ENCODE measurements around the gene CFAP45.

The CFAP45 gene

DNA sequence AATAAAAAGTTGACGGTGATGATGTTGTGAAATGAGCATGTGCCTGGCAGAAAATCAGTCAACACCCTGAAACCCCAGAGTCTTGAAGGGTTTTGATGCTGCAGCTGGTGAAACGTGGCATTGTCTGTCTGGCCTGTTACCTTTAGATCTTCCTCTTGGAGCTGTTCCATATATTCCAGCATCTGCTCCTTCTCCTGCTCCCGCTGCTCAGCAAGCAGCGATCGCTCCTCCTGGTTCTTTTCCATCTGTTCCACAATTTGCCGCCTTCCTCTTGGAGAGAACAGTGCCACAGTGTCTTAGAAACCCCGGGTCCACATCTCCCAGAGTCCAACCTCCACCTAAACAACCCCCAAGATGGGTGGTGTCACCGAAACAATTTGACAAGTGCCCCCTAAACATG, 15.7 kb downstream of the CFAP45 start:
- no peak for DNase-seq
- intact Hi-C loops (cut with DNase I) = no loop called here

DNA sequence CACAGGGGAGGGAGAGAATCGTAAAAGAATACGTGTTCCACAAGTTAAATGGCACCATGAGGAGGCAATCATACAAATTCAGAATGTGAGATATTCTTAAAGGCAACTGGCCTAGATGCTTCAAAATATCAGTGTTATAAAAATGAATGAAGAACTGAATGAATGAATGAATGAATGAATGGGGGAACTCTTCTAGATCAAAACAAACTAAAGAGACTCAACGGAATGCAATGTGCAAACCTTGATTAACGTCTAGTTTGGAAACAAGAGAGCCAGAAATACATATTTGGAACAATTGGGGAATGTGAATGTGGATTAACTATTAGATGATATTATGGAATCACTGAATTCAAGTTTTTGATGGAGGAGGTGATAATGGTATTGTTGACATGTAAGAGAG, 16.8 kb downstream of the CFAP45 start:
- no peak for DNase-seq
- intact Hi-C loops (cut with DNase I) = no loop called here

DNA sequence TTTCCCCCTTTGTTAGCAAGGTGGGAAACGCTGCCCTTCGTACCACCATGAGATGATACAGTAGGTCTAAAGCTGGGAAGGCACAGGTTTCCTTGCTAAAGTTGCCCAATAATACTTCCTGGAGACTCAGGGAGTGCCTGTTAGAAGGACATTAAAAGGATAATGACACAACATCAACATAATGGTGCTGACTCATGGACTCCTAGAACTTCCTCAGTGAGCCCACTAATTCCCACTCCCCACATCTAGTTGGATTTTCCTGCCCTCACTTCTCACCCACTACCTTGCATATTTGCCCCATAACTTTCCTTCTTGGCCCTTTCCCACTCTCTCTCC, 17.5 kb downstream of the CFAP45 start:
- no peak for DNase-seq
- intact Hi-C loops (cut with DNase I) = no loop called here

DNA sequence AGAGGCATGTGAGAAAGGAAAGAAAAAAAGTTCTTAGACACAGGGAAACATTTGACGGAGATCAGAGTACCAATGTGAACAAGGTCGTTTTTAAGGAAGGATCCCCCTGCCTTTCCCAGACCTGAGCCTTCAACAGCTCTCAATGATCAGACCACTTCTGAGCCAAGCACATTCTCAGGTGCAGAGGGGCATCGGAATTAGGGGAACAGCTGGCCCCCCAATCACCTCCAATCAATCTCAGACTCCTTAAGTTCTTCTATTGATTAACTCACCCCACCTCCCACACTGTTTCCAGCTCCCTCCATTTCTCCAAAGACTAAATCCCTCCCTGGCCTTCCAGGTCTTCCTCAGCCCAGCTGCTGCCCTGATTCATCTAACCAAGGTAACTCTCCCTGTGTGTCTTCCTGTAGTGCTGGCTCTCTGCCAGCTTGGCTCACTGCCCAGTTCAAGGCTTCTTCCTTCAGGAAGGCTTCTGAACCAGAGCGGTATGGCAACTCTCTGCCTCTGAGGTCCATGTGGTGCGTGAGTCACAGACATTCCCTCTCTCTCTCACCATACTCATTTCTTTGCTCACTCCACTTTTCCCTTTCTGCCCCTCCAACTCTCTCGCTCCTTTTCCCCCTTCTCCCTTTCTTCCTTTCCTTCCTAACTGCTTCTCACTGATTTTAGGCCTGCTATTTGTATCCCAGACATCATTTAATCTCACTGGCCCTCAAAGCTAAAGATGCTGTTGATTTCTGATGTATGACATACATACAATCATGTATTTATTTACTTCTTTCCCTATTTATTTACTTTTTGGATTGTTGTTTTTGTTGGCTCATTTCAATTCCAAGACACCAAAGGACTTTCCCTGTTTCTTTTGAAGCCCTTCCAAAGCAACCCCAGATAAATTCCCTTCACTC, 18.1 kb downstream of the CFAP45 start:
- intact Hi-C loops (cut with DNase I) = no loop called here
- peak in 1 of 10 donors; percentile 22 for DNase-seq

DNA sequence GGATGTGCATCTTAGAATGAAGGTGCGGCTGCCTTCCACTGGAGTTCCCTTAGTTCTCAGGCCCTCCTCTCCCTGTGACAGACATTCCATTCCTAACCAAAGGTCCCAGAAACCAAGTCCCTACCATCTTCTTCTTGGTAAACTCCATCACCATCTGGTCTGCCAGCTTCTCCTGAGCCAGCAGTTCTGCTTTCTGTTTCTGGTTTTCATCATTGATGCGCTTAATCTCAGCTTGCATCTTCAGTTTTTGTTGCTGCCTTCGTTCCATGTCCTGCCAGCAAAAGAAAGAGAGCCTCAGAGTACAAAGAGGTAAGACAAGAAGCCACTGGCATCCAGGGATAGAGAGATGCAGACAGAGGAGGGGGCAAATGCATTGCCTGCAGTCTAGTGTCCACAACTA, 19.5 kb downstream of the CFAP45 start:
- intact Hi-C loops (cut with DNase I) = no loop called here
- no peak for DNase-seq

DNA sequence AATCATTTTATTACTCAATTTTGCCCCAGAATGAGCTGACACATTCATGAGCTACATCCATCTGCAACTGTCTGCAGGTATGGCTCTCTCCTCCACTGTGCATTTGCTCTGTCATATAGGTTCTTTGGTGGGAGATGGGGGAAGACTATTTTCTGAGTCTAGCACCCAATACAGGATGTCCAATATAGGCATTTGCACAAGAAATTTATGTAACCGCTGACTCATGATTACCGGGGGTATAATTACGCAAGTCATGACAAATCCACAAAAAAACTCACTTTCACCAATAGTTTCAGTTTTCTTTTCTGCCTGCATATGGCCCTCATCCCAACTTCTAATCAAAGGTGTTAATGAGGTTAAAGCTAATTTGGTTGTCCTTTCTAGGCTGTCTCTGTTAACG, 20.0 kb downstream of the CFAP45 start:
- intact Hi-C loops (cut with DNase I) = no loop called here

DNA sequence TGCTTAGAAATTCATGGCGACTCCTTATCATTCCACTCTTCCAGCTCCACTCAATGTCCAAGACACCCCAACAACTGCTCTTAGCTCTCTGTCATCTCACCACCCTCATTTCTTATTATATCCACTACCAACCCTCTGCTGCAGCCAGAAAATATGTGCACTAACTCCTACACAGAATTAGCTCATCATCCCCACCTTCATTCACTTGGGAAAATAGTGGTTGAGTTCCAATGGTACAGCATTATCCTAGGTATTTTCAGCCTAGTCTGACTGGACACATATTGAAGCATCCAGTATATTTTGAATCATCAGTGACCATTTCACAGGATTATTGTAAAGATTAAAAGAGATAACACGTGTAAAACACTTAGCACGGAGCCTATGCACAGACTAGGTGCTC, 20.8 kb downstream of the CFAP45 start:
- intact Hi-C loops (cut with DNase I) = no loop called here
- no peak for DNase-seq

More for the DNA sequence above, 20.0 kb downstream of the CFAP45 start:
- DNase-seq = no peak

DNA sequence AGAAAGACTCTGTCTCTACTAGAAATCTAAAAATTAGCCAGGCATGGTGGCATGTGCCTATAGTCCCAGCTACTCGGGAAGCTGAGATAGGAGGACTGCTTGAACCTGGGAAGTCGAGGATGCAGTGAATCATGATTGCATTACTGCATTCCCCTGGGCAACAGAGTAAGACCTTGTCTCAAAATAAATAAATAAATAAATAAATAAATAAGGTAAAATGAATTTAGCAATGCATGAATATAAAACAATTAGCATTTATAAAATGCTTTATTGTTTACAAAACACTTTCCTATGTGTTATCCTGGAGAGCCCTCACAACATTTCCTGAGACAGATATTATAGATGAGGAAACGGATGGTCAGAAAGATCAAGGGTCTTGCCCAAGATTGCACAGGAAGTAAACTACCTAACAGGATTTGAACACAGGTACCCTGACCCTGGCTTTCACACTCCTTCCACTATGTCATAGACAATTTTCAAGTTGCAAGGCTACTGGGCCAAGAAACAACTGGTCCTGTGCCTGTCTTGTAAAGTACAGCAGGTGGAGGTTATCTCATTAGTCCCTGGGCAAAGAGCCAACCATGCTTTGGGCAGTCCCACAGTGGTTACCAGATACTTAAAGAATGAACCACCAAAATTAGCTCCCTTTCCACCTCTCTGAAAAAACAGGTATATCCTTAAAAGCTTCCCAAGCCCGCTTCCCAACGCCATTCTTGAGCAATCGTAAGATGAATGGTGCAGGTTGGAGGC, 22.1 kb downstream of the CFAP45 start:
- DNase-seq = no peak
- intact Hi-C loops (cut with DNase I) = no loop called here

DNA sequence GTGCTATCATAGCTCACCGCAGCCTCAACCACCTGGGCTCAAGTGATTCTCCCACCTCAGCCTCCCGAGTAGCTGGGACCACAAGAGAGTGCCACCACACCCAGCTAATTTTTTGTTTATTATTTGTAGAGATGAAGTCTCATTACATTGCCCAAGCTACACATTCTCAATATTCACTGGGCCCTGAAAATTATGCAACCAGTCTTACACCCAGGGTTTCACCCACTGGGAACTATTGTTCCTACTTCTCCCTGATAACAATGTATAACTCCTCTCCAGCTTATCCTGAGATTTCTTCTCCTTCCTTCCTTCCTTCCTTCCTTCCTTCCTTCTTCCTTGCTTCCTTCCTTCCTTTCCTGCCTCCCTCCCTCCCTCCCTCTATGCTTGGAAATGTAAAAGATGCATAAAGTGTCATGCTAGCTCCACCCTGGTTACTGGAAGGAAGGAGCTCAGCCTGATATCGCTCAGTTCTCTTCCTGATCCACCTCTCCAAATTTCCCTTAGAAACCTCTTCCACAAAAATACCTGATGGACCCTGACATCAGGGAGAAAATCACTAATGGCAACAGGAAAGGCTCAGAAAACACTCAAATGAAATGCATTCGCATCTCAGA, 26.3 kb downstream of the CFAP45 start:
- DNase-seq = no peak
- intact Hi-C loops (cut with DNase I) = no loop called here

DNA sequence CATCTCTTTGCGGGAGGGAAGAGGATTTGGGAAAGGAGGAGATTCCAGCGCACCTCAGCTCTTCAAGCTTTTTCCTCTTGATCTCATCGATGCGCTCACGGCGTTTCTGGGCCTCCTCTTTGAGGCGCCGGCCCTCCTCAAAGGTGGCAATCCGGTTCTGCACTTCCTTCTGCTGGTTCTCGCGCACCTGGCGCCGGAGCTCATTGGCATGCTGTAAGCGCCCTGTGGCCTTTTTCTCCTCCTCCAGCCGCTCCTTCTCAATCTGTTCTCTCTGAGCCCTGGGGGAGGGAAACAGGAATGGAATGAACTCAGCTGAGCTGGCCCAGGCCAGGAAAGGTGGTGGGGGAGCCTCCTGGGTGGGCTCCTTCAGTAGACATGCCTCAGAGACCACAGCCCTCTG, 27.1 kb downstream of the CFAP45 start:
- intact Hi-C loops (cut with DNase I) = no loop called here
- peak in 1 of 10 donors; percentile 60 for DNase-seq

DNA sequence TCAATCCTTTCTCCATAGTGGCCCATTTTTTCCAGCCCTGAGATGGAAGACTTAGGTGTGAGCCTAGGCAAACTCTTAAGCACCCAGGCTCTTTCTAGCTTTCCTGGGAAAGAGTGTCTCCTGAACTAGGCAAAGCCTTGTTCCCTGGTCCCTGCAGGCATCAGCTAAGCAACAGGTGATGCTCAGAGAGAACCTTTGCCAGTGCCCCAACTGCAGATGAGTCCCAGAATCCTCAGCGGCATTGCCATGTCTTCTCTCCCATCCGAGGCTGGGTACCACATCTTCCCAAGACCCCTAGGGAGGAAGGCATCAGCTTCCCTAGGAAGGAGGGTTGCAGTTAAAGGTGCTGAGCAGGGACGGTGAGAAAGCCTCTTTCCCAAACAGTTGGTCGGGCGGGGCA, 29.3 kb downstream of the CFAP45 start:
- intact Hi-C loops (cut with DNase I) = no loop called here
- DNase-seq = peak in 1 of 10 donors; percentile 33

DNA sequence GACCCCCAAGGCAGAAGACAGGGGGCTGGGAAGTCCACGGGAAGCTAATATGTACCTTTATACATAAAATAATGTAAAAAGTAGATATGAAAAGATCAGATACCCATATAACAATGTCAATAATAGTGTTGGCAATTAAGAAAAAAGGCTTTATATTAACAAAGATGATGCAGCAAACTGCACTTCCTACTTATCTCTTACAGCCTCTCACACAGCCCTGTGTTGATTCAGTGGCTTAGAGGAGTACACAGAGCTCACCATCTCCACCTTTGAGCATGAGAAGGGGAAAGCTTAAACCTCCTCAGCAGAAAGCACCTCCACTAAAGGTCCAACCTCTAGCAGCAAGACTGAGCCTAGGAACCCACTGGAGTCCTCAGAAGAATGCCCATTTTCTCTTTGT, 30.4 kb downstream of the CFAP45 start:
- no peak for DNase-seq
- intact Hi-C loops (cut with DNase I) = no loop called here

DNA sequence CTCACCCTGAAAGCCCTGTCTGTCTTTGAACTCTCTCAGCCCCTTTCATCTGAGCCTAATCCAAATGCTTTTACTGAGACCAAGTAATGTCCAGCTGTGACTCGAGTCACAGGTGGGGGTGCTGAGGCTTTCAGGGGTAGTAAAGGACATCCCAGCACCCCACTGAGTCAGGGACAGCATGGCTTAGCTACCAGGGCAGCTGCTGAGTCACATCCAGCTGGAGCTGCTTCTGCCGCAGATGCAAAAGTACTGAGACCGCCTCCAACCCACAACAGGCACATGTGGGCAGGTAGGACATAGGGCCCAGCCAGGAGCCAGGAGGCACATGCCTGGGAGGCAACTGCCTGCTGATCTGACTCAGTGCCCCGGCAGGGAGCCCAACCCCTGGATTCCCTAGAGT, 30.8 kb downstream of the CFAP45 start:
- DNase-seq = peak in 1 of 10 donors; percentile 66
- intact Hi-C loops (cut with DNase I) = no loop called here

DNA sequence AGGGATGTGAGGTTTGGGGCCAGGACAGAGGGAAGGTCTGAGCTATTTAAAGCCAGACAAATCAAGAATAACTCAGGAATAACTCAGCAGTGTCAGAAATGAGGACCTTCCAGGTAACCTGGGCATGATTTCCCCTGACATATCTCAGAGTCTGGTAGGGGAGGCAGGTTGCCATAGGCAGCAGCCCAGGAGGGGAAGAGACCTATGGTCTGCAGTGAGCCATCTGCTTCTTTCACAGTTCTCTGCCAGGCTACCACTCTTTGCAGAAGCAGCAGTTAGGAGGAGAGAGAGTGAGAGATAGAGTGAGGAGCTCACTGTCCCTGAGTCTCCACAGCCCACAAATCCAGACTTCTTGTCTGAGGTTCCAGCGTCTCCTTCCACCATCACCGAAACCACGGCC, 31.2 kb downstream of the CFAP45 start:
- intact Hi-C loops (cut with DNase I) = no loop called here
- DNase-seq = peak in 1 of 10 donors; percentile 29

DNA sequence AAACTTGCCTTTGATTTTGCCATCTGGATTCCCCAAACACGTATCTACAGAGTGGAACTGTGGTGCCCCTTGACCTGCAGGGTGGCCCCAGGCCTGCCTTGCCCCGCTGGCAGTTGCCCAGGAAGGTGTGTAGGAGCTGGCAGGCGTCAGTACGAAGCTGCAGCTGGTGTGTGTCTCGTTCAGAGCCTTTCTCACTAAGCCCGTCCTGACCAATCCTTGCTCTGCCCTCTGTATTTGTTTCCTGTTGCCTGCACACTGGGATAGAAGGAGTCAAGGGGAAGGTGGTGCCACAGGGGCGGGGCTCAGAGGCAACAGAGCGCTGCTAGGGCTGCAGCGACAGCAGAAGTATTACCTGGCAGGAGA, 32.3 kb downstream of the CFAP45 start:
- intact Hi-C loops (cut with DNase I) = no loop called here
- DNase-seq = peak in 1 of 10 donors; percentile 37

DNA sequence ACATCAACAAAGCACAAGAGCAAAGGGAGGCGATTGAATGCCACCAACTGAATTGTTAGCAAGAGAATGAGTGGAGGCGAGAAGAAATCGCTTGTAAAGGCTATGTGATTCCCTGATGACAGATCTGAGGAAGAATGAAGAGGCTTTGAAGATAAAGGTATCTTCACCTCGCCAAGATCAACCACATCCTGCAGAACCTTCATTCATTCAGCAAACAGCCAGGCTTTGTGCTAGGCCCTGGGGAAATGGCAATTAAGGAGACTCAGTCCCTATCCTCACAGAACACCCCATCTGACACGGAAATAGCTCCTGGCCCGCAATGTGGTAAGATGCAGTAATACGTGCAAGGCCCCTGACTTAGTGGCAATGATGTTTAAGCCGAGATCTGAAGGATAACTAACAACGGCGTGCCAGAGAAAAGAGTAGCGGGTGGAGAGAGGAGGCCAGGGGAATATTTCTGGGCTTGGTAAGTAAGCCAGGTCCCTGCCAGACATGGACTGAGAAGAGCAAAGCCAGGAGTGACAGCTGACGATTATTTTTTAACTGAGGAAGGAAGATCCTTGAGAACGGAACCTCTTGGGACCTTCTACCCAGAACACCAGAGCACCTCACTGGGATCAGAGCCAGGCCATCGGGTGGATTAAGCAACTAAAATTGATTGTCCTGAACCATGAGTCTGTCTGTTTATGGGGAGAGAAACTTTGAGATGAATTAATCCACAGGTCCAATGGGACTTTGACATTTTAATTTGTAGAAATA, 32.9 kb downstream of the CFAP45 start:
- DNase-seq = peak in 1 of 10 donors; percentile 26
- intact Hi-C loops (cut with DNase I) = no loop called here

DNA sequence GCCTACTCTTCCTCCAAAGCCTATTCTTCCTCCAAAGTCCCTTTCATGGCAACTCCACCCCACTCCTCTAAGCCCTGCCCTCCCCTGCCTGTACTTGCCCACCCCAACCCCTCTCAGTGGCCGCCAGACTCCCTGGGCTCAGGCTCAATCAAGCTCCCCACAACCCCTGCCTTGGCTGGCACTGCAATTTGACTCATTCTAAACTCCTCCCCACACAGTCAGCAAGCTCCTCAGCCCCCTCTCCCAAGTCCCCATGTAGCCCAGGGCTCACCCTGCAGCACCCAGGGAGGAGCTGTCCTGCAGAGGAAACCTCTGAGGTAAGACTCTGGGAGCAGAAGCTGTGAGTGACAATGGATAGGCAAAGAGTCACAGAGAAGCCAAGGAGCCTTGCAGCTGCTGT, 33.9 kb downstream of the CFAP45 start:
- DNase-seq = peak in 1 of 10 donors; percentile 54
- intact Hi-C loops (cut with DNase I) = no loop called here

DNA sequence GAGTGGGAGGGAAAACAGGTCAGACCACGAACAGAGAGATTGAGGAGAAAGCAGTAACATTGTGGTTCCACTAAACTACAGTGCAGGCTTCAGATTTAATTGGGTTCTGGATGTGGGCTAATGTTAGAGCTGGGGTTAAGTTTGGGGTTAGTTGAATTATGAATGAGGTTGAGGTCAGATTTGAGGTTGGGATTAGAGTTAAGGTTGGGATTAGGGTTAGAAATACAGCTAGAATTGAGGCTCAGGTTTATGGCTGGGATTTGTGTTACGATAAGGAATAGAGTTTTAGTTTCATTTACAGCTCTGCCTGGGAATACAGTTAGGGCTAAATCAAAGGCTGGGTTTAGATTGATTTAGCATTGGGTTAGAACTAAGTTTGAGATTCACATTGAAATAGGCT, 35.7 kb downstream of the CFAP45 start:
- DNase-seq = no peak
- intact Hi-C loops (cut with DNase I) = no loop called here

DNA sequence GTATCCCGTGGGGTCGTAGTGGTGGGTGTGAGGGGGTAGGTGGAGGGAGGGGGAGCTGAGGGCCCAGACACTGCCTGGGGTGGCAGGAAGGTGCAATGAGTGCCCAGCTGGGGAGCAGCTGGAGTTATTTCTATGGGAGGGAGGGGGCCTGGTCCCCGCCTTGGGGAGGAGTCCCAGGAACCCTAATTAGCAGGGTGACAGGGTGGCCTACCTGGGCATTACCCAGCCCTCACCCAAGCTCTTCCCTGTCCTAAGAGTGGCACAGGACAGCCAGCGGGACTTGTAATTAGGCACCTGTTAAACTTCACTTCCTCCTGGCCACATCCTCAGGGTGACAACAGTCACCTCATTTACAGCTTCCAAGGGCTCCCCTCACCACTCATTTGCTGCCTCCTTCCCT, 37.4 kb downstream of the CFAP45 start, which contains the start of gene VSIG8:
VSIG8 (minus strand) TSS at position 101 of the 400 bp plus-strand sequence. CDS start 136 bp downstream, outside the sequence.
- intact Hi-C loops (cut with DNase I) = no loop called here

DNA sequence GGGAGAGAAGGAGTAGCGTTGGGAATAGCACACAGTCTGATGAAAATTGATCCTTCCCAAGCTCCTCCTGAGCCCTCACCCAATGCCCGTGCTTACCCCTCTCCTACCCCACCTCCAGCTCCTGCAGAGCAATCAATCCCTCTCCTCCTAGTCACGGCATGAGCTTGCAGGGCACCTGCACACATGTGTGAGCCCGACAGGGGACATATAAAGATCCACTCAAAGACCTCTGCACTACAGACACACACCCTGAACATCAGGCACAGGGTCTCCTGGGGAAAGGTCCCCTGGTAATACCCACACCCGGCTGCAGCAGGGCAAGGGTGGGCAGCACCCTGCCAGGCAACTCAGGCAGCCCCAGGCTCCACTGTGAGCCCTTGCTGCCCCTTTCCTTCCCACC, 37.9 kb downstream of the CFAP45 start:
- DNase-seq = peak in 1 of 10 donors; percentile 8
- intact Hi-C loops (cut with DNase I) = no loop called here

More for the DNA sequence above, 37.4 kb downstream of the CFAP45 start, which contains the start of gene VSIG8:
- DNase-seq = no peak

DNA sequence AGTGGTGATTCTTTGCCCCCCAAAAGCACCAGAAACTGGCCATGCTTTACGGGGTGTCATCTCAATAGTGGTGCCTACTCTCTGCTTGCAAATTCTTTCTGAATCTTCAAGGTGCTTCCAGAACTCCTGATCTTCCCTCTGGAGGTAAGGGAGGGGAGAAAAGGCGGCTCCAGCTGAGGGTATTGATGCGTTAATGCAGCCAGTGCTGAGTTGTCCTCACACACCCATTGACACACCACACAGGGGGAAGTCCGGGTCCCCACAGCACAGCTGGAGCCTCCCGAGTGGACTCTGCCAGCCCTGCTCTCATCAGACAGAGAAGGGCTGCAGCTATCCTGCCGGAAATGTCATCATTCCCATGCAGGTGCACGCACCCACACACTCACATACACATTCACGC, 38.7 kb downstream of the CFAP45 start:
- intact Hi-C loops (cut with DNase I) = no loop called here
- DNase-seq = peak in 1 of 10 donors; percentile 72

Measured in posterior cingulate gyrus (tissue), 11 donors.